ENCODE measurements around the gene SMIM12.

SMIM12 gene

GRCh38 chr1:34847094-34847493 is 12.5 kb downstream of the SMIM12 start:
- no peak for TF ChIP-seq ZFP30 (CRISPR knock-in tag; IDR thresholded peaks at IDR 0.05)
- no peak for TF ChIP-seq TCF4 (CRISPR knock-in tag; IDR thresholded peaks at IDR 0.05; ENCODE audit: borderline replicate concordance)
- TF ChIP-seq ZNF70 (CRISPR knock-in tag; IDR thresholded peaks at IDR 0.05) = no peak
- TF ChIP-seq OSR1 (CRISPR knock-in tag; IDR thresholded peaks at IDR 0.05) = no peak
- TF ChIP-seq PPARA (CRISPR knock-in tag; IDR thresholded peaks at IDR 0.05; ENCODE audit: borderline replicate concordance) = no peak
- no peak for TF ChIP-seq ESRRG (CRISPR knock-in tag; IDR thresholded peaks at IDR 0.05)
- TF ChIP-seq RARB (CRISPR knock-in tag; IDR thresholded peaks at IDR 0.05) = no peak
- no peak for TF ChIP-seq GLIS3 (CRISPR knock-in tag; IDR thresholded peaks at IDR 0.05)
- TF ChIP-seq CSRNP3 (CRISPR knock-in tag; IDR thresholded peaks at IDR 0.05) = no peak
- TF ChIP-seq SNAI2 (CRISPR knock-in tag; IDR thresholded peaks at IDR 0.05) = no peak
- TF ChIP-seq ZNF565 (CRISPR knock-in tag; conservative IDR thresholded peaks at IDR 0.05; ENCODE audit: low read depth) = no peak
- TF ChIP-seq TOX (CRISPR knock-in tag; IDR thresholded peaks at IDR 0.05; ENCODE audit: borderline replicate concordance) = no peak
- TF ChIP-seq, protein P1, sequence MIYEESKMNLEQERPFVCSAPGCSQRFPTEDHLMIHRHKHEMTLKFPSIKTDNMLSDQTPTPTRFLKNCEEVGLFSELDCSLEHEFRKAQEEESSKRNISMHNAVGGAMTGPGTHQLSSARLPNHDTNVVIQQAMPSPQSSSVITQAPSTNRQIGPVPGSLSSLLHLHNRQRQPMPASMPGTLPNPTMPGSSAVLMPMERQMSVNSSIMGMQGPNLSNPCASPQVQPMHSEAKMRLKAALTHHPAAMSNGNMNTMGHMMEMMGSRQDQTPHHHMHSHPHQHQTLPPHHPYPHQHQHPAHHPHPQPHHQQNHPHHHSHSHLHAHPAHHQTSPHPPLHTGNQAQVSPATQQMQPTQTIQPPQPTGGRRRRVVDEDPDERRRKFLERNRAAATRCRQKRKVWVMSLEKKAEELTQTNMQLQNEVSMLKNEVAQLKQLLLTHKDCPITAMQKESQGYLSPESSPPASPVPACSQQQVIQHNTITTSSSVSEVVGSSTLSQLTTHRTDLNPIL (CRISPR knock-in tag; IDR thresholded peaks at IDR 0.05; ENCODE audit: low read depth) = no peak
- TF ChIP-seq TSHZ2 (CRISPR knock-in tag; IDR thresholded peaks at IDR 0.05) = no peak
- TF ChIP-seq PATZ1 (CRISPR knock-in tag; IDR thresholded peaks at IDR 0.05; ENCODE audit: borderline replicate concordance) = no peak
- no peak for TF ChIP-seq BACH2 (CRISPR knock-in tag; IDR thresholded peaks at IDR 0.05; ENCODE audit: borderline replicate concordance)
- TF ChIP-seq ZFP3 (CRISPR knock-in tag; IDR thresholded peaks at IDR 0.05) = no peak
- TF ChIP-seq ARNTL (CRISPR knock-in tag; IDR thresholded peaks at IDR 0.05; ENCODE audit: borderline replicate concordance, low read depth) = no peak
- no peak for TF ChIP-seq ZC3H10 (CRISPR knock-in tag; IDR thresholded peaks at IDR 0.05)
- TF ChIP-seq ISL1 (CRISPR knock-in tag; IDR thresholded peaks at IDR 0.05) = no peak
- no peak for ATAC-seq

GRCh38 chr1:34846265-34846664 is 13.3 kb downstream of the SMIM12 start:
- TF ChIP-seq, protein P2, sequence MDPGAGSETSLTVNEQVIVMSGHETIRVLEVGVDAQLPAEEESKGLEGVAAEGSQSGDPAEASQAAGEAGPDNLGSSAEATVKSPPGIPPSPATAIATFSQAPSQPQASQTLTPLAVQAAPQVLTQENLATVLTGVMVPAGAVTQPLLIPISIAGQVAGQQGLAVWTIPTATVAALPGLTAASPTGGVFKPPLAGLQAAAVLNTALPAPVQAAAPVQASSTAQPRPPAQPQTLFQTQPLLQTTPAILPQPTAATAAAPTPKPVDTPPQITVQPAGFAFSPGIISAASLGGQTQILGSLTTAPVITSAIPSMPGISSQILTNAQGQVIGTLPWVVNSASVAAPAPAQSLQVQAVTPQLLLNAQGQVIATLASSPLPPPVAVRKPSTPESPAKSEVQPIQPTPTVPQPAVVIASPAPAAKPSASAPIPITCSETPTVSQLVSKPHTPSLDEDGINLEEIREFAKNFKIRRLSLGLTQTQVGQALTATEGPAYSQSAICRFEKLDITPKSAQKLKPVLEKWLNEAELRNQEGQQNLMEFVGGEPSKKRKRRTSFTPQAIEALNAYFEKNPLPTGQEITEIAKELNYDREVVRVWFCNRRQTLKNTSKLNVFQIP (CRISPR knock-in tag; IDR thresholded peaks at IDR 0.05; ENCODE audit: borderline replicate concordance, low read depth) = no peak
- TF ChIP-seq ZNF8 (CRISPR knock-in tag; IDR thresholded peaks at IDR 0.05) = no peak
- TF ChIP-seq, protein P1 (CRISPR knock-in tag; IDR thresholded peaks at IDR 0.05; ENCODE audit: low read depth) = no peak
- no peak for ATAC-seq
